ENCODE measurements around the gene PTPN1. TPM values are rescaled to one million over a fixed set of nuclear protein-coding genes. Genes with fewer than 3 reads are reported as not detected.

Gene PTPN1
- total and polyA plus RNA-seq, 3 experiments from 2014 or later: 35.7 to 67.3 (median 64.2) TPM

- Histone ChIP-seq H3K4me1 (ENCODE audit: insufficient read depth, low read length) (peaks cover 13% of the 10 kb centered on the region), H3K27ac (ENCODE audit: low read depth, low read length) (no peak overlapping the region), H3K27me3 (ENCODE audit: insufficient read depth, low read length, poor library complexity, severe bottlenecking) (no peaks in the 10 kb centered on the region), H3K4me3 (ENCODE audit: low read length) (no peak overlapping the region), H3K9me3 (ENCODE audit: low read length) (no peaks in the 10 kb centered on the region), H3K36me3 (ENCODE audit: insufficient read depth, low read length) (no peaks in the 10 kb centered on the region)
- Mint-ChIP-seq H3K4me1 (peaks cover 11 to 22% (median 16%) of the 10 kb centered on the region in 3 donors), H3K27ac (no peak overlapping the region), H3K36me3 (no peaks in the 10 kb centered on the region), H3K4me3 (no peak overlapping the region), H3K9me3 (no peaks in the 10 kb centered on the region), H3K27me3 (peaks cover 0 to 4% of the 10 kb centered on the region in 2 donors)
- DNase-seq: no peak
- ChIA-PET POLR2A (no interaction called here), CTCF (interaction anchor here (0.9 to 1.6 kb wide), 3 partner anchors 108 to 289 kb away, joined by 3 to 4 read pairs (median 3); no protein-coding TSS in a partner anchor)
These were observed 42.3 kb upstream of the PTPN1 start for GRCh38 chr20:50467718-50468356.

GRCh38 chr20:50468378-50468798, 41.8 kb upstream of the PTPN1 start:
- Mint-ChIP-seq H3K4me3 (no peak overlapping the region), H3K27me3 (peaks cover 4% of the 10 kb centered on the region in 2 donors), H3K4me1 (peaks cover 11 to 22% (median 16%) of the 10 kb centered on the region in 3 donors), H3K27ac (no peak overlapping the region), H3K36me3 (no peaks in the 10 kb centered on the region), H3K9me3 (no peaks in the 10 kb centered on the region)
- CTCF ChIA-PET: interaction anchor here (0.9 to 1.6 kb wide), 3 partner anchors 108 to 284 kb away, joined by 3 to 4 read pairs (median 3); no protein-coding TSS in a partner anchor
- POLR2A ChIA-PET: no interaction called here
- Histone ChIP-seq H3K27me3 (ENCODE audit: insufficient read depth, low read length, poor library complexity, severe bottlenecking) (no peaks in the 10 kb centered on the region), H3K4me3 (ENCODE audit: low read length) (no peak overlapping the region), H3K4me1 (ENCODE audit: insufficient read depth, low read length) (peaks cover 13% of the 10 kb centered on the region), H3K27ac (ENCODE audit: low read depth, low read length) (no peak overlapping the region), H3K36me3 (ENCODE audit: insufficient read depth, low read length) (no peaks in the 10 kb centered on the region), H3K9me3 (ENCODE audit: low read length) (no peaks in the 10 kb centered on the region)
- DNase-seq: no peak

DNA sequence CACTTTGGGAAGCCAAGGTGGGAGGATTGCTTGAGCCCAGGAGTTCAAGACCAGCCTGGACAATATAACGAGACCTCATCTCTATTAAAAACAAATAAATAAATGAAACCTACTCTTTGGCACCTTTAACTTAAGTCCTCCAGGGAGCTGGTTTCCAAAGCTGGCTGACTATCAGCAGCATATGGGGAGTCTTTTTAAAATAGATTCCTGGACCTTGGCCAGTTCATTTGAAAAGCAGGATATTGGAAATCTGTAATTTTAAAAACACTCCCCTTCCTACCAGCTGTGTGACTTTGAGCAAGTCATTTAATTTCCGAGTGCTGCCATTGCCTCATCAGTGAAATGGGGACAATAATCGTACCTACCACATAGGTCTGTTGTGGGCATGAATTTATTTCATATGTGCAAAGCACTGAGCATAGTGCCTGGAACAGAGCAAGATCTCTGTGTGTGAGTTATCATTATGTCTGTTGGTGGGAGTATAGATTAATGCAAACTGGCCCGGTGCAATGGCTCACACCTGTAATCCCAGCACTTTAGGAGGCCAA, 40.9 kb upstream of the PTPN1 start:
- Mint-ChIP-seq H3K4me3 (no peak overlapping the region), H3K27me3 (peaks cover 5 to 7% of the 10 kb centered on the region in 2 donors), H3K9me3 (no peaks in the 10 kb centered on the region), H3K27ac (no peak overlapping the region), H3K4me1 (peaks cover 11 to 18% (median 15%) of the 10 kb centered on the region in 3 donors), H3K36me3 (no peaks in the 10 kb centered on the region)
- ChIA-PET POLR2A (interaction anchor here (0.7 kb wide), 1 partner anchor 316 kb away, joined by 4 read pairs; the partner anchor contains the start of gene PEDS1), CTCF (interaction anchor here (1.0 to 1.6 kb wide), 3 partner anchors 9 to 285 kb away, joined by 3 to 4 read pairs (median 4); no protein-coding TSS in a partner anchor)
- H3K36me3 ChIP-seq (ENCODE audit: insufficient read depth, low read length): no peaks in the 10 kb centered on the region
- no peaks in the 10 kb centered on the region for H3K9me3 ChIP-seq (ENCODE audit: low read length)
- no peak overlapping the region for H3K4me3 ChIP-seq (ENCODE audit: low read length)
- H3K4me1 ChIP-seq (ENCODE audit: insufficient read depth, low read length): peaks cover 9% of the 10 kb centered on the region
- H3K27ac ChIP-seq (ENCODE audit: low read depth, low read length): no peak overlapping the region
- no peaks in the 10 kb centered on the region for H3K27me3 ChIP-seq (ENCODE audit: insufficient read depth, low read length, poor library complexity, severe bottlenecking)
- no peak for DNase-seq

DNA sequence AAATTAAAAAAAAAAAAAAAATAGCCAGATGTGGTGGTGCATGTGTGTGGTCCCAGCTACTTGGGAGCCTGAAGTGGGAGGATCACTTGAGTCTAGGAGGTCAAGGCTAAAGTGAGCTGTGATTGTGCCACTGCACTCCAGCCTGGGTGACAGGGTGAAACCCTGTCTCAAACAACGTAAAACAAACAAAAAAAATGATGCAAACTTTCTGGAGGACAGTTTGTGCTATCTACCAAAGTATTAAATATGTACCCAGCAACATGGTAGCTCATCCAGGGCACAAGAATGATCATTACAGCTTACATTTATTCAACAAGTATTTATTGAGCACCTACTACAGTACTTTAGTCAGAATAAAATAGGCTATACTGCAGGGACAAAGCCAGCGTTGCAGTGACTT, 40.4 kb upstream of the PTPN1 start:
- Mint-ChIP-seq H3K9me3 (no peaks in the 10 kb centered on the region), H3K27me3 (peaks cover 5 to 7% of the 10 kb centered on the region in 2 donors), H3K27ac (no peak overlapping the region), H3K4me1 (peaks cover 9 to 14% (median 11%) of the 10 kb centered on the region in 3 donors), H3K4me3 (no peak overlapping the region), H3K36me3 (no peaks in the 10 kb centered on the region)
- CTCF ChIA-PET: interaction anchor here (1.0 to 1.4 kb wide), 3 partner anchors 9 to 285 kb away, joined by 3 to 4 read pairs (median 3); no protein-coding TSS in a partner anchor
- peaks cover 5% of the 10 kb centered on the region for H3K4me1 ChIP-seq (ENCODE audit: insufficient read depth, low read length)
- H3K27me3 ChIP-seq (ENCODE audit: insufficient read depth, low read length, poor library complexity, severe bottlenecking): no peaks in the 10 kb centered on the region
- POLR2A ChIA-PET: interaction anchor here (0.7 kb wide), 1 partner anchor 316 kb away, joined by 4 read pairs; the partner anchor contains the start of gene PEDS1
- no peak overlapping the region for H3K4me3 ChIP-seq (ENCODE audit: low read length)
- no peak for DNase-seq
- H3K27ac ChIP-seq (ENCODE audit: low read depth, low read length): no peak overlapping the region
- H3K9me3 ChIP-seq (ENCODE audit: low read length): no peaks in the 10 kb centered on the region
- H3K36me3 ChIP-seq (ENCODE audit: insufficient read depth, low read length): no peaks in the 10 kb centered on the region

DNA sequence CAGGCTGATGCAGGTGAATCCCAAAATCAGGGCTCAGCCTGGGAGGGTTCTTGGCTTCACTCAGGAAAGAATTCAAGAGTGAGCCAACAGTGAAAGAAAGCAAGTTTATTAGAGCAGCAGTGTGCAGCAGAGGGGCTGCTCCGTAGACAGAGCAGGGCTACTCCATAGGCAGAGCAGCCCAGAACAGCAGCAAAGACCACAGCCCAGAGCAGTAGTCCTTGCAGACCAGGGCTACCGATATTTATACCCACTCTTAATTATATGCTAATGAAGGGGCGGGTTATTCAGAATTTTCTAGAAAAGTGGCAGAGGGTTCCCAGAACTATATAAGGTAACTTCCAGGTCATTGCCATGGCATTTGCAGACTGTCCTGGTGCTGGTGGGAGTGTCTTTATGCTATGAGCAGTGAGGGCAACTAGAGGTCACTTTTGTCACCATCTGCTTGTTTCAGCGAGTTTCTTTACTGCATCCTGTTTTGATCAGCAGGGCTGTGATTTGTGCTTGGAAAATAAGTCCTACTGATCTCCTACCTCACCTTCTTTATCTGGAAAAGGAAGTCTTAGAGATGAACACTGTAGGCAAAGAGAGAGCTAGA, 39.8 kb upstream of the PTPN1 start:
- peaks cover 9 to 14% (median 11%) of the 10 kb centered on the region in 3 donors for H3K4me1 Mint-ChIP-seq
- peak overlapping the region in 1 of 8 donors; percentile 26 for H3K27ac Mint-ChIP-seq
- no peak overlapping the region for H3K4me3 Mint-ChIP-seq
- H3K27me3 Mint-ChIP-seq: peaks cover 5 to 7% of the 10 kb centered on the region in 2 donors
- Histone ChIP-seq H3K9me3 (ENCODE audit: low read length) (no peaks in the 10 kb centered on the region), H3K36me3 (ENCODE audit: insufficient read depth, low read length) (no peaks in the 10 kb centered on the region), H3K27ac (ENCODE audit: low read depth, low read length) (no peak overlapping the region), H3K27me3 (ENCODE audit: insufficient read depth, low read length, poor library complexity, severe bottlenecking) (no peaks in the 10 kb centered on the region), H3K4me3 (ENCODE audit: low read length) (no peak overlapping the region), H3K4me1 (ENCODE audit: insufficient read depth, low read length) (peaks cover 5% of the 10 kb centered on the region)
- ChIA-PET POLR2A (no interaction called here), CTCF (interaction anchor here (1.0 to 1.1 kb wide), 2 partner anchors 8 to 116 kb away, joined by 3 to 4 read pairs; no protein-coding TSS in a partner anchor)
- DNase-seq: no peak
- H3K9me3 Mint-ChIP-seq: no peaks in the 10 kb centered on the region
- H3K36me3 Mint-ChIP-seq: no peaks in the 10 kb centered on the region

GRCh38 chr20:50471231-50471630, 39.0 kb upstream of the PTPN1 start:
- Histone ChIP-seq H3K9me3 (ENCODE audit: low read length) (no peaks in the 10 kb centered on the region), H3K27me3 (ENCODE audit: insufficient read depth, low read length, poor library complexity, severe bottlenecking) (no peaks in the 10 kb centered on the region), H3K36me3 (ENCODE audit: insufficient read depth, low read length) (no peaks in the 10 kb centered on the region), H3K27ac (ENCODE audit: low read depth, low read length) (no peak overlapping the region), H3K4me3 (ENCODE audit: low read length) (no peak overlapping the region), H3K4me1 (ENCODE audit: insufficient read depth, low read length) (peaks cover 5% of the 10 kb centered on the region)
- Mint-ChIP-seq H3K27ac (no peak overlapping the region), H3K27me3 (peaks cover 5 to 7% of the 10 kb centered on the region in 2 donors), H3K4me3 (no peak overlapping the region), H3K36me3 (no peaks in the 10 kb centered on the region), H3K9me3 (no peaks in the 10 kb centered on the region), H3K4me1 (peaks cover 9 to 14% (median 11%) of the 10 kb centered on the region in 3 donors)
- no peak for DNase-seq
- CTCF ChIA-PET: no interaction called here
- POLR2A ChIA-PET: interaction anchor here (1.8 kb wide), 1 partner anchor 13 kb away, joined by 4 read pairs; no protein-coding TSS in a partner anchor

GRCh38 chr20:50472693-50473664, 37.2 kb upstream of the PTPN1 start:
- H3K4me1 ChIP-seq (ENCODE audit: insufficient read depth, low read length): peaks cover 6% of the 10 kb centered on the region
- no peak overlapping the region for H3K4me3 Mint-ChIP-seq
- H3K36me3 Mint-ChIP-seq: no peaks in the 10 kb centered on the region
- no peak overlapping the region for H3K27ac Mint-ChIP-seq
- peaks cover 9 to 15% (median 11%) of the 10 kb centered on the region in 3 donors for H3K4me1 Mint-ChIP-seq
- H3K27me3 Mint-ChIP-seq: peaks cover 5 to 7% of the 10 kb centered on the region in 2 donors
- H3K27me3 ChIP-seq (ENCODE audit: insufficient read depth, low read length, poor library complexity, severe bottlenecking): no peaks in the 10 kb centered on the region
- H3K9me3 Mint-ChIP-seq: no peaks in the 10 kb centered on the region
- H3K4me3 ChIP-seq (ENCODE audit: low read length): no peak overlapping the region
- CTCF ChIA-PET: no interaction called here
- no peak overlapping the region for H3K27ac ChIP-seq (ENCODE audit: low read depth, low read length)
- POLR2A ChIA-PET: interaction anchor here (0.6 to 1.8 kb wide), 2 partner anchors 11 to 282 kb away, joined by 4 read pairs; no protein-coding TSS in a partner anchor
- no peaks in the 10 kb centered on the region for H3K36me3 ChIP-seq (ENCODE audit: insufficient read depth, low read length)
- no peaks in the 10 kb centered on the region for H3K9me3 ChIP-seq (ENCODE audit: low read length)
- no peak for DNase-seq
